Iris pigment epithelial cell (primary cell): Measurements from ENCODE around the gene ZNF2.

ENCODE experiments used
- DNase-seq: peaks from one replicate; pipeline ENCODE4 v3.0.0-alpha.2; 2011; ENCODE audit warnings: low read depth

ZNF2 gene

GRCh38 chr2:95165371-95166064 is at the start of gene ZNF2:
ZNF2 (plus strand) TSS chr2:95165809; CDS start chr2:95176227, 10,418 bp downstream.
- DNase-seq: peak; percentile 99

DNA sequence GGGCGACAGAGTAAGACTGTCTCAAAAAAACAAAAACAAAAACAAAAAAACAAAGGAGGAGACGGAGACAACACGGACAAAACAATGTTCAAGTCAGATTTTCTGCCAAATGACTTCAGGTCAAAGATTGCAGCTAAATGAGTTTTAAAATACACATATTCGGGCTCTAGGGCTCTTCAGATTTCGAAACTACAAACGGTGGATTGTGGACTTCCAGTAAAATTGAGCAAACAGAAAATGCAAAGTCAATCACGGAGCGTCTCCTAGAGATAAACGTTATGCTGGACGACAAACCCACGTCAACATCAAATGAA is 44.6 kb upstream of the ZNF2 start:
- DNase-seq: peak; percentile 43

DNA sequence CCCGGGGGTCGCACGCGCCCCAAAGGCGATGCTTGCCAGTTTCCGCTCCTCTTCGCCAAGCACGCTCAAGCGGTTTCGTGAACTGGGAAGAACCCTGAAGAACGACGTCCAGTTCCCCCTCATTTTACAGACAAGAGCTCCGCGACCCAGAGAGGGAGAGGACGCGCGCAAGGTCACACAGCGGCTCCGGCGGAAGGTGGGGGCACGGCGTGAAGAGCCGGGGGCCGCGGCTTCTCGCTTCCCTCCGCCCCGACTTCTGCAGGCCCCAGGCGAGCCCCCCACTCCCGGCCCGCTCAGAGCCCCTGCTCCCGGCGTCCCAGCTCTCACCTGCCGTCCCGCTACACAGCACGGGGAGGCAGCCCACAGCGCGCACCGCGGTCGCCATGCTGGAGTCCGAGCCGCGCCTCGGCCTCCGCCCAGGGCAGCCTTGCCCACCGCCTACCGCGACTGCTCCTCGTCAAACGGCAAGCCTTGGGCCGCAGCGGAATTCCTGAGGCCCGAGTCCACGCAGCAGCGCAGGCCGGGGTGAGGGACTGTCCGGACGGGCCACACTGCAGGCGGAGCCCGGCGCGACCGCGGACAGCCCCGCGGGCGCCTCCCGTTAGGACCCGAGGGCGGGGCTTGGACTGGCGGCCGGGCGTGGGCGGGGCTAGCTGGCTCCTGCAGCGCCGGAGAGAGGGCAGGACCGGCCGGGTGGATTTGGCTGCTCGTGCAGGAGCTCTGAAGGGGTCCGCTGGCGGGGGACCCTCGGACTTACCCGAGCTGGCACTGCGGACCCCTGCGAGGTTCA is 44.0 kb upstream of the ZNF2 start, which contains the start of gene MRPS5:
Gene MRPS5, minus strand, starts transcription at position 402 of the 790 bp plus-strand sequence. Its CDS starts 17 bp downstream, at position 385.
- peak; percentile 66 for DNase-seq

DNA sequence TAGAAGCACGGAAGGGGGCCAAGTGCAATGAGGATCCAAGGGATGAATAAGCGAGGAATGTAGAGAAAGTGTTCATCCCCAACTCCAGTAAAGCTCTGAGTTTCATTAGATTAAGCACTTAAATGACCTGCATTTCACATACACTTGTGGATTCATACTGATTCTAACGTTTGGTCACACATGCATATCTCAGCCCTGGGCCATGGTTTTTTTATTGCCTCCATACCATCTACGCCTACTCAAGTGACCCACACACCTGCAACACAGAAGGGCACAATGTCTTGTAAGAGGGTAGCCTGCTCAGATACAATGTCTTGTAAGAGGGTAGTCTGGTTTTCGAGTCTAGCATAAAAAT is 43.4 kb upstream of the ZNF2 start:
- DNase-seq: no peak

DNA sequence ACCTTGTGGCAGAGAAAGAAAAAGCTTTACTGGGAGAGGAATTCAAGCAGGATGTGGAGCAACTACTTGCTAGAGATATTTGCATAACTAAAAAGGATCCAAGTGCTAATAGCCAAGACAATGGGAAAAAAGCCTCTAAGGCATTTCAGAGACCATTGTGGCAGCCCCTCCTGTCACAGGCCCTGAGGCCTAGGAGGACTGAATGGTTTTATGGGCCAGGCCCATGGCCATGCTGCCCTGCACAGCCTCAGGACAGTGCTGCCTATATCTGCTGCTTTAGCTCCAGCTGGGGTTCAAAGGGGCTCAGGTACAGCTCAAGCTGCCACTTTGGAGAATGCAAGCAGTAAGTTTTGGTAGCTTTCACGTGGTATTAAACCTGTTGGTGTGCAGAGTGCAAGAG is 26.9 kb upstream of the ZNF2 start:
- DNase-seq: no peak

GRCh38 chr2:95143838-95144237 is 21.8 kb upstream of the ZNF2 start:
- DNase-seq: no peak

DNA sequence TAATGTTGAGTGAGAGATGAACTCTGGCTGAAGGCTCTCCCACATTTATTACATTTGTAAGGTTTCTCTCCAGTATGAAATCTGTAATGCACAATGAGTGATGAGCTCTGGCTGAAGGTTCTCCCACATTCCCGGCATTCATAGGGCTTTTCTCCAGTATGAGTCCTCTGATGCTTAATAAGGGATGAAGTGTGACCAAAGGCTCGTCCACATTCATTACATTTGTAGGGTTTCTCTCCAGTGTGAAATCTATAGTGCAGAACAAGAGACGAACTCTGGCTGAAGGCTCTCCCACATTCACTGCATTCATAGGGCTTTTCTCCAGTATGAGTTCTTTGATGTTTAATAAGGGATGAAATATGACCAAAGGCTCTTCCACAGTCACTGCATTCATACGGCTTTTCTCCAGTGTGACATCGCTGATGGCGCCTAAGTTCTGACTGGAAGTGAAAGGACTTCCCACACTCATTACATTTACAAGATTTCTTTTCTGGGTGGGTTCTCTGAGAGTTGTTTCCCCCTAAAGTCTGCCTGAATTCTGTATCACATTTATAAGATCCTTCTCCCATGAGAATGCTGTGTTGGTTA is 16.1 kb upstream of the ZNF2 start:
- DNase-seq: no peak

- no peak for DNase-seq
Measured at GRCh38 chr2:95158441-95158840, 7.2 kb upstream of the ZNF2 start.

GRCh38 chr2:95158891-95159619 is 6.6 kb upstream of the ZNF2 start:
- DNase-seq: peak; percentile 53

GRCh38 chr2:95159690-95160449 is 5.7 kb upstream of the ZNF2 start, which contains the start of gene ZNF514:
ZNF514 (minus strand) TSS chr2:95159848; CDS start chr2:95153253, 6,595 bp downstream.
- peak; percentile 87 for DNase-seq

DNA sequence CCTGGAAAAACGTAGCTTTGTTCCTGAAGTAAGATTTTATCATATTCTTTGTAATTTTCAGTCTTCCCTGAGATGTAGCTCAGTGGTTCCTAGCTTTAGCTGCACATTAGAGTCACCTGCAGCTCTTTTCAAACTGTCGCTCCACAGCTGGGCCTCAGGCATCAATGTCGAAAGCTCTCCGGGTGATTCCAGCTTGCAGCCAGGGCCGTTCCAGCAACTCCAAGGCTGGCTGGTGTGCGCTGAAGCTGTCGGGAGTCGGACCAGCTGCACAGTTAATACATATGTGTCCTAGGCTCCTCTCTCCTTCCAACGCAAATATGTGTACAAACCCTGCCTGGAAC is 609 bp upstream of the ZNF2 start:
- no peak for DNase-seq

GRCh38 chr2:95166065-95166763 is 605 bp downstream of the ZNF2 start:
- no peak for DNase-seq

GRCh38 chr2:95171902-95172301 is 6.3 kb downstream of the ZNF2 start:
- DNase-seq: no peak

- peak; percentile 52 for DNase-seq
Measured at GRCh38 chr2:95174031-95174542, 8.5 kb downstream of the ZNF2 start.

GRCh38 chr2:95179451-95179850 is 13.8 kb downstream of the ZNF2 start:
- DNase-seq: no peak

- no peak for DNase-seq
Measured at GRCh38 chr2:95181774-95182173, 16.2 kb downstream of the ZNF2 start.

GRCh38 chr2:95185197-95185596 is 19.6 kb downstream of the ZNF2 start:
- no peak for DNase-seq

DNA sequence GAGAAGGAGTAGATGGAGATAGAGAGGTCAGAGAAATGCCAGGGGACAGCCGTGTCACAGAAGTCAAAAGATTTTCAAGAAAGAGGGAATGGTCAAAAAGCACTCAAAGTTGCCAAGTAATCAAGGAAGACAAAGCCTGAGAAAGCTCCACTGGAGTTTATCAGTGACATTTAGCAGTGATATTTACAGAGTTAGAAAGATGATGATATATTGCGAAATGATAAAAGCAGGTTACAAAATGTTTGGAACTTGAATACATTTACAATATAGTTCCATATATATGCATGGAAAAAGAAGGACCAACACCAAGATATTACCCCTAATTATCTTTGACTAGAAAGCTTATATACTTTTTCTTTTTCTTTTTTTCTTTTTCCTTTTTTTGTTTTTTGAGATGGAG is 20.4 kb downstream of the ZNF2 start:
- no peak for DNase-seq

DNA sequence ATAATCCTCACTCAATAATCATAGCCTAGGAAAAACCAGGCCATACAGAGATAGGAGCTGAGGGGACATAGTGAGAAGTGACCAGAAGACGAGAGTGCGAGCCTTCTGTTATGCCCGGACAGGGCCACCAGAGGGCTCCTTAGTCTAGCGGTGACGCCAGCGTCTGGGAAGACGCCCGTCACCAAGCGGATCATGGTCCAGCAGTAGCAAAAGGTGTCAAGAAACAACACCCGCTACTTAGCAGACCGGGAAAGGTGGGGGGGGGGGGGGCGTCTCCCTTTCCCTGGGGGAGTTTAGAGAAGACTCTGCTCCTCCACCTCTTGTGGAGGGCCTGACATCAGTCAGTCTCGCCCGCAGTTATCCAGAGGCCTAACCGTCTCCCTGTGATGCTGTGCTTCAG is 27.3 kb downstream of the ZNF2 start:
- DNase-seq: peak; percentile 12

DNA sequence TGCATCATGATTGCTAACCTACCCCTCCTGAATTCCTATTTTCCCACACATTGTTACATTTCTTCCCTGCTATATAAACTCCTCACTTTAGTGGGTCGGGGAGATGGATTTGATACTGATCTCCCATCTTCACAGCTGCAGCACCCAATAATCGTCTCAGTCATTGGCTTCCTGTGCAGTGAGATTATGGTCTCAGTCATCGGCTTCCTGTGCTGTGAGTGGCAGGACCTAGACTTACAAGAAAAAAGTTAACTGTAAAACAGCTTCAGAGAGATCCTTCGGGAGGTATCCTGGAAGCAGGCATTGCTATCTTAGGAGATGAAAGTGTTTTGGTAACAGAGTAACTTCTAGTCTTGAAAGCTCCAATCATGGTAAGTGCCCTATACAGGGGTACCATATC is 38.3 kb downstream of the ZNF2 start:
- DNase-seq: no peak

GRCh38 chr2:95204396-95204795 is 38.8 kb downstream of the ZNF2 start:
- no peak for DNase-seq
